ENCODE measurements around the gene ZC3H15.

ZC3H15 gene

GRCh38 chr2:186485576-186485870, 537 bp upstream of the ZC3H15 start:
- no peaks in the 10 kb centered on the region for H3K9me3 ChIP-seq (ENCODE audit: control insufficient read depth, insufficient read depth, low read length)
- H3K79me2 ChIP-seq (ENCODE audit: control insufficient read depth, low read length) = peaks cover 90% of the 10 kb centered on the region
- H3K36me3 ChIP-seq (ENCODE audit: control insufficient read depth, low read length) = peaks cover 42% of the 10 kb centered on the region
- peaks cover 47% of the 10 kb centered on the region for H3K4me1 ChIP-seq (ENCODE audit: control insufficient read depth, low read length)
- H4K20me1 ChIP-seq (ENCODE audit: control insufficient read depth, insufficient read depth, low read depth, low read length) = peaks cover 34% of the 10 kb centered on the region
- H3K9me2 ChIP-seq (replicated peaks; ENCODE audit: control insufficient read depth, low read length) = no peaks in the 10 kb centered on the region
- peak overlapping the region; percentile 87 for H3K4me2 ChIP-seq (ENCODE audit: low read length)
- H3K27ac ChIP-seq (ENCODE audit: low read depth, low read length) = peak overlapping the region; percentile 70
- peak overlapping the region; percentile 98 for H3K4me3 ChIP-seq (ENCODE audit: low read length)
- no peaks in the 10 kb centered on the region for H3F3A ChIP-seq (ENCODE audit: control insufficient read depth, insufficient read depth)
- no peaks in the 10 kb centered on the region for H3K27me3 ChIP-seq (ENCODE audit: control insufficient read depth, low read length)
- TF ChIP-seq EZH2phosphoT487 (IDR thresholded peaks at IDR 0.05; ENCODE audit: borderline replicate concordance, low read length) (no peak), CTCF (IDR thresholded peaks at IDR 0.05; ENCODE audit: low read depth, low read length, poor library complexity, severe bottlenecking) (no peak)

- H3K27ac ChIP-seq (ENCODE audit: low read depth, low read length) = peak overlapping the region; percentile 70
Measured at GRCh38 chr2:186486651-186487647, 889 bp downstream of the ZC3H15 start.

GRCh38 chr2:186493564-186494085, 7.6 kb downstream of the ZC3H15 start:
- Histone ChIP-seq H3K79me2 (ENCODE audit: control insufficient read depth, low read length) (peaks cover 97% of the 10 kb centered on the region), H3K4me2 (ENCODE audit: low read length) (no peak overlapping the region), H3K4me1 (ENCODE audit: control insufficient read depth, low read length) (peaks cover 35% of the 10 kb centered on the region), H4K20me1 (ENCODE audit: control insufficient read depth, insufficient read depth, low read depth, low read length) (peaks cover 50% of the 10 kb centered on the region), H3K9me3 (ENCODE audit: control insufficient read depth, insufficient read depth, low read length) (no peaks in the 10 kb centered on the region), H3F3A (ENCODE audit: control insufficient read depth, insufficient read depth) (no peaks in the 10 kb centered on the region), H3K36me3 (ENCODE audit: control insufficient read depth, low read length) (peaks cover 93% of the 10 kb centered on the region), H3K27ac (ENCODE audit: low read depth, low read length) (no peak overlapping the region), H3K9me2 (replicated peaks; ENCODE audit: control insufficient read depth, low read length) (no peaks in the 10 kb centered on the region), H3K4me3 (ENCODE audit: low read length) (no peak overlapping the region), H3K27me3 (ENCODE audit: control insufficient read depth, low read length) (no peaks in the 10 kb centered on the region)
- TF ChIP-seq EZH2phosphoT487 (IDR thresholded peaks at IDR 0.05; ENCODE audit: borderline replicate concordance, low read length) (no peak), CTCF (IDR thresholded peaks at IDR 0.05; ENCODE audit: low read depth, low read length, poor library complexity, severe bottlenecking) (no peak)

More at GRCh38 chr2:186486651-186487647, 889 bp downstream of the ZC3H15 start:
- Histone ChIP-seq H3K4me2 (ENCODE audit: low read length) (peak overlapping the region; percentile 87), H3K36me3 (ENCODE audit: control insufficient read depth, low read length) (peaks cover 56% of the 10 kb centered on the region), H3F3A (ENCODE audit: control insufficient read depth, insufficient read depth) (no peaks in the 10 kb centered on the region), H4K20me1 (ENCODE audit: control insufficient read depth, insufficient read depth, low read depth, low read length) (peaks cover 48% of the 10 kb centered on the region), H3K4me1 (ENCODE audit: control insufficient read depth, low read length) (peaks cover 59% of the 10 kb centered on the region), H3K4me3 (ENCODE audit: low read length) (peak overlapping the region; percentile 98), H3K9me2 (replicated peaks; ENCODE audit: control insufficient read depth, low read length) (no peaks in the 10 kb centered on the region), H3K9me3 (ENCODE audit: control insufficient read depth, insufficient read depth, low read length) (no peaks in the 10 kb centered on the region), H3K27me3 (ENCODE audit: control insufficient read depth, low read length) (no peaks in the 10 kb centered on the region), H3K79me2 (ENCODE audit: control insufficient read depth, low read length) (peaks cover 99% of the 10 kb centered on the region)
- TF ChIP-seq CTCF (IDR thresholded peaks at IDR 0.05; ENCODE audit: low read depth, low read length, poor library complexity, severe bottlenecking) (no peak), EZH2phosphoT487 (IDR thresholded peaks at IDR 0.05; ENCODE audit: borderline replicate concordance, low read length) (no peak)
